ENCODE data around the gene GRAMD1A. TPM values are rescaled to one million over a fixed set of nuclear protein-coding genes. Genes with fewer than 3 reads are reported as not detected.

GRAMD1A gene
- total RNA-seq, 2 donors from 2014 or later: 115 to 137 TPM

DNA sequence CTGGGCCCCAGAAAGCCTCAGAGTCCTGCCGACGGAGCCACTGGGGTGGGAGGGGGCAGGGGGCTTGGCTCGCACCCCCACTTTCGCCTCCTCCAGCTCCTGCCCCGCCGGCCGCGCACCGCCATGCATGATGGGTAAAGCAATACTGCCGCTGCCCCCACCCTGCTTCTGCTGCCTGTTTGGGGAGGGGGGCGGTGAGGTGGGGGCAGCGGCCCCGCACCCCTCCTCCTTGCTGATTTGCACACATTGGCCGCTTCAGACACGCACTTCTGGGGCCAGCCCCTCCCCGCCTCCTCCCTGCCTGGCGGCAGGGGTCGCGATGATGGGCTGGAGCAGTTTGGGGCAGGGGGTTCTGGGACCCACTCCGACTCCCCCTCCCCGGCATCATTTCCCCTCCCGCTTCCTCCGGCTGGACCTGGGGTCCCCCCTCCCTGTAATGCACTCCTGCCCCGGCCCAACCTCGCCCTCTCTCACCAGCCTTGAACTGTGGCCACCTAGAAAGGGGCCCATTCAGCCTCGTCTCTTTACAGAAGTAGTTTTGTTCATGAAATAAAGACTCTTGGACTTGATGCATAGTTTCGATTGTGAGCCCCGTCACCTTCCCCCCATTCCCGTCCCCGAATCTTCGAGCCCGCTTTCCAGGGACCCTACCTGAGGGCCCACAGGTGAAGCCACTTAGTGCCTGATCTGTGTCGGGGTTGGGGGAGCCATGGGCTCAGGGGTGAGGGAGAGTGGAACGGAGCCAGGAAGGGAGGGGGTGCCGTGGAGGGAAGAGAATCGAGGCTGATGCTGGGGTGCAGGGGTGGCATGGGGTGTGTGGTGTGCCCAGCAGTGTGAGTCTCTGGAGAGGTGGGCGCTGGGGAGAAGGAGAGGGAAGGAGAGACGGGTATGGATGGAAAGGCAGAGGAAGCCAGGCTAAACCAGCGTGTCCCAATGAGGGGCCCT, 40.0 kb downstream of the GRAMD1A start:
- Mint-ChIP-seq H3K36me3 (ENCODE audit: low read depth) (no peaks in the 10 kb centered on the region), H3K9me3 (no peaks in the 10 kb centered on the region), H3K27me3 (ENCODE audit: insufficient read depth) (no peaks in the 10 kb centered on the region), H3K4me1 (peaks cover 33% of the 10 kb centered on the region), H3K27ac (peak overlapping the region; percentile 87), H3K4me3 (peak overlapping the region; percentile 55)
- H3K9me3 ChIP-seq (ENCODE audit: control insufficient read depth, low read length): no peaks in the 10 kb centered on the region
- H3K9ac ChIP-seq (ENCODE audit: extremely low read depth, low read length, poor library complexity, severe bottlenecking): no peak overlapping the region
- H3K27me3 ChIP-seq (ENCODE audit: control insufficient read depth, insufficient read depth, low read length, poor library complexity, severe bottlenecking): no peaks in the 10 kb centered on the region
- H3K4me3 ChIP-seq (ENCODE audit: low read length): no peak overlapping the region
- no peaks in the 10 kb centered on the region for H3K36me3 ChIP-seq (ENCODE audit: control insufficient read depth, insufficient read depth, low read length)
- TF ChIP-seq, protein P1, sequence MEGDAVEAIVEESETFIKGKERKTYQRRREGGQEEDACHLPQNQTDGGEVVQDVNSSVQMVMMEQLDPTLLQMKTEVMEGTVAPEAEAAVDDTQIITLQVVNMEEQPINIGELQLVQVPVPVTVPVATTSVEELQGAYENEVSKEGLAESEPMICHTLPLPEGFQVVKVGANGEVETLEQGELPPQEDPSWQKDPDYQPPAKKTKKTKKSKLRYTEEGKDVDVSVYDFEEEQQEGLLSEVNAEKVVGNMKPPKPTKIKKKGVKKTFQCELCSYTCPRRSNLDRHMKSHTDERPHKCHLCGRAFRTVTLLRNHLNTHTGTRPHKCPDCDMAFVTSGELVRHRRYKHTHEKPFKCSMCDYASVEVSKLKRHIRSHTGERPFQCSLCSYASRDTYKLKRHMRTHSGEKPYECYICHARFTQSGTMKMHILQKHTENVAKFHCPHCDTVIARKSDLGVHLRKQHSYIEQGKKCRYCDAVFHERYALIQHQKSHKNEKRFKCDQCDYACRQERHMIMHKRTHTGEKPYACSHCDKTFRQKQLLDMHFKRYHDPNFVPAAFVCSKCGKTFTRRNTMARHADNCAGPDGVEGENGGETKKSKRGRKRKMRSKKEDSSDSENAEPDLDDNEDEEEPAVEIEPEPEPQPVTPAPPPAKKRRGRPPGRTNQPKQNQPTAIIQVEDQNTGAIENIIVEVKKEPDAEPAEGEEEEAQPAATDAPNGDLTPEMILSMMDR (conservative IDR thresholded peaks at IDR 0.05): no peak
- no peaks in the 10 kb centered on the region for H3K4me1 ChIP-seq (ENCODE audit: control insufficient read depth, insufficient read depth, low read length)
- 89 to 92% methylated on average over 14 to 39 of the region's 39 CpGs for WGBS, 2 experiments (ENCODE audit: insufficient coverage in 1 of 2, insufficient read length in 1 of 2)
- H3K27ac ChIP-seq (ENCODE audit: low read depth, low read length): no peak overlapping the region
- DNase-seq: no peak

DNA sequence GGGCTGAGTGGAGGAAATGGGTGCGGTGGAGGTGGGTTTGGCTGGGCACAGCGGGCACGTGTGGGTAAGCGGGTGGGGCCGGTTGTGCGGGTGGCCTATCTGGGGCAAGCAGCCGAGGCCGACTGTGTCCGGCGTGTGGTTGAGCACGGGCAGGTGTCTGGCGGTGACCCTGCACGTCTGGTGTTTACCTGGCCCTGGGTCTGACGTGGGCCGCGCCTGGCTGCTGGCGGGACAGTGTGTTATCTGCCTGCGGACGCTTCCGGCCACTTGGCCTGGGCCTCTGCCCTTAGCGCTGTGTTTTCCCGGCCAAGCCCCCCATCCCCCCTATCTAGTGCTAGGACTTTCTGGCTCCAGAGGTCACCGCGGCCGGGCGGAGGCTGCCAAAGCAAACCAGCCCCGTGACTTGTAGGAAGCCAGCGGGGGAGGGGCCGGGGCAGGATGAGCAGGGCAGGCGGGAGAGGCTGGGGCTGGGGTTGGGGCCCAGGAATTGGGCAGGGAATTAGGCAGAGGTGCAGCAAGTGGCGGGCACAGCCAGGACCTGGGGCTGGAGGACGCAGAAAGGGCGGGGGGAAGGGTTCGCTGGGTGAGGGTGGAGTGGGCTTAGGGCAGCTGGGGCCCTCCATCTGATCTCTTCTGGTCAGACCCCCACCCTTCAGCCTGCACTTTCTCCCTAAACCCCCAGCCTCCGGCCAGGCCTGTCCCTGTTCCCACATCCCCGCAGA, 40.9 kb downstream of the GRAMD1A start:
- H3K27me3 Mint-ChIP-seq (ENCODE audit: insufficient read depth): no peaks in the 10 kb centered on the region
- H3K27ac ChIP-seq (ENCODE audit: low read depth, low read length): no peak overlapping the region
- no peaks in the 10 kb centered on the region for H3K27me3 ChIP-seq (ENCODE audit: control insufficient read depth, insufficient read depth, low read length, poor library complexity, severe bottlenecking)
- peaks cover 2% of the 10 kb centered on the region for H3K36me3 Mint-ChIP-seq (ENCODE audit: low read depth)
- H3K4me1 Mint-ChIP-seq: peaks cover 35% of the 10 kb centered on the region
- 50 to 63% methylated on average over 13 to 36 of the region's 36 CpGs for WGBS, 2 experiments (ENCODE audit: insufficient coverage in 1 of 2, insufficient read length in 1 of 2)
- peak overlapping the region; percentile 87 for H3K27ac Mint-ChIP-seq
- H3K9me3 Mint-ChIP-seq: no peaks in the 10 kb centered on the region
- H3K4me3 Mint-ChIP-seq: peak overlapping the region; percentile 55
- H3K9me3 ChIP-seq (ENCODE audit: control insufficient read depth, low read length): no peaks in the 10 kb centered on the region
- H3K4me3 ChIP-seq (ENCODE audit: low read length): peak overlapping the region; percentile 62
- no peaks in the 10 kb centered on the region for H3K36me3 ChIP-seq (ENCODE audit: control insufficient read depth, insufficient read depth, low read length)
- H3K9ac ChIP-seq (ENCODE audit: extremely low read depth, low read length, poor library complexity, severe bottlenecking): no peak overlapping the region
- DNase-seq: peak; percentile 92
- TF ChIP-seq, protein P1 (conservative IDR thresholded peaks at IDR 0.05): no peak
- no peaks in the 10 kb centered on the region for H3K4me1 ChIP-seq (ENCODE audit: control insufficient read depth, insufficient read depth, low read length)

DNA sequence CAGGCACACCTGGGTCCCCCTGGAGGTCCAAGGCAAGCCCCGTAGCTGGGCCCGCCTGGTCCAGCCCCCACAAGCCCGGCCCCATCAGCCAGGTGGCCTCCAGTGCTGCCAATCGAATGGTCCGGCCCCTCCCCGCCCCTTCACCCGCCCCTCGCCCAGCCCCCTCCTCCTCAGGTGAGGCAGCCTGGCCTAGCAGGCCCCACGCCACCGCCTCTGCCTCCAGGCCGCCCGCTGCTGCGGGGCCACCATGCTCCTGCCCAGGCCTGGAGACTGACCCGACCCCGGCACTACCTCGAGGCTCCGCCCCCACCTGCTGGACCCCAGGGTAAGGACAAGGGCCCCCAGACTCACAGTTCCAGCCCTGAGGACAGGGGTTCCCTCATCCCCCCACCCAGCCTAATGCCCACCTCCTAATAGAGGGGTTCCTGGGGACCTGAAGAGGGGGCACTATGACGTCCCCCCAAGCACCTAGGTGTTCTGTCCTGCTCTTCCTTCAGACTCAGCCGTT, 41.5 kb downstream of the GRAMD1A start, which contains the start of gene HPN:
HPN (plus strand) TSS at position 174 of the 508 bp plus-strand sequence. CDS start 786 bp downstream, outside the sequence.
- peaks cover 35% of the 10 kb centered on the region for H3K4me1 Mint-ChIP-seq
- TF ChIP-seq, protein P1 (conservative IDR thresholded peaks at IDR 0.05): no peak
- no peaks in the 10 kb centered on the region for H3K9me3 ChIP-seq (ENCODE audit: control insufficient read depth, low read length)
- H3K9ac ChIP-seq (ENCODE audit: extremely low read depth, low read length, poor library complexity, severe bottlenecking): peak within 1 kb of the TSS; percentile 41
- no peaks in the 10 kb centered on the region for H3K36me3 ChIP-seq (ENCODE audit: control insufficient read depth, insufficient read depth, low read length)
- H3K36me3 Mint-ChIP-seq (ENCODE audit: low read depth): peaks cover 2% of the 10 kb centered on the region
- peak; percentile 97 for DNase-seq
- no peaks in the 10 kb centered on the region for H3K27me3 ChIP-seq (ENCODE audit: control insufficient read depth, insufficient read depth, low read length, poor library complexity, severe bottlenecking)
- H3K27me3 Mint-ChIP-seq (ENCODE audit: insufficient read depth): no peaks in the 10 kb centered on the region
- peak within 1 kb of the TSS; percentile 55 for H3K4me3 Mint-ChIP-seq
- H3K27ac ChIP-seq (ENCODE audit: low read depth, low read length): no peak within 1 kb of the TSS
- peak within 1 kb of the TSS; percentile 87 for H3K27ac Mint-ChIP-seq
- 24 to 60% methylated on average over 1 to 16 of the region's 19 CpGs for WGBS, 2 experiments (ENCODE audit: insufficient coverage in 1 of 2, insufficient read length in 1 of 2)
- H3K4me3 ChIP-seq (ENCODE audit: low read length): peak within 1 kb of the TSS; percentile 68
- H3K4me1 ChIP-seq (ENCODE audit: control insufficient read depth, insufficient read depth, low read length): no peaks in the 10 kb centered on the region
- no peaks in the 10 kb centered on the region for H3K9me3 Mint-ChIP-seq
